HUES48 (cell line): Measurements from ENCODE around the gene ARID4A.

ENCODE experiments used
- H3K27ac ChIP-seq: one replicate; pipeline ENCODE4 v1.7.0; 2013; ENCODE audit warnings: low read depth, low read length, inconsistent platforms
- H3K27me3 ChIP-seq: 2 replicates; pipeline ENCODE4 v1.6.1; 2013; ENCODE audit warnings: mild to moderate bottlenecking, low read length; ENCODE audit not compliant: control insufficient read depth, insufficient read depth
- H3K36me3 ChIP-seq: 2 replicates; pipeline ENCODE4 v1.6.1; 2013; ENCODE audit warnings: low read length; ENCODE audit not compliant: control insufficient read depth, insufficient read depth
- H3K4me1 ChIP-seq: 2 replicates; pipeline ENCODE4 v1.6.1; 2013; ENCODE audit warnings: mild to moderate bottlenecking, low read length; ENCODE audit not compliant: control insufficient read depth, insufficient read depth
- H3K4me3 ChIP-seq: 2 replicates; pipeline ENCODE4 v1.5.1; 2013; ENCODE audit warnings: mild to moderate bottlenecking, low read depth, low read length
- H3K9ac ChIP-seq: 2 replicates; pipeline ENCODE4 v1.6.1; 2013; ENCODE audit warnings: mild to moderate bottlenecking, low read depth, low read length, moderate library complexity
- H3K9me3 ChIP-seq: 2 replicates; pipeline ENCODE4 v1.6.1; 2013; ENCODE audit warnings: low read length; ENCODE audit not compliant: control insufficient read depth, insufficient read depth

The ARID4A gene

GRCh38 chr14:58276208-58276607, 22.1 kb upstream of the ARID4A start:
- Histone ChIP-seq H3K9me3 (no peaks in the 10 kb centered on the region), H3K4me1 (no peaks in the 10 kb centered on the region), H3K27ac (no peak overlapping the region), H3K36me3 (peaks cover 66% of the 10 kb centered on the region), H3K27me3 (no peaks in the 10 kb centered on the region), H3K9ac (no peak overlapping the region), H3K4me3 (no peak overlapping the region)

- no peak overlapping the region for H3K9ac ChIP-seq
- H3K4me1 ChIP-seq: no peaks in the 10 kb centered on the region
- no peaks in the 10 kb centered on the region for H3K9me3 ChIP-seq
- no peaks in the 10 kb centered on the region for H3K27me3 ChIP-seq
- no peak overlapping the region for H3K4me3 ChIP-seq
- H3K27ac ChIP-seq: no peak overlapping the region
- peaks cover 61% of the 10 kb centered on the region for H3K36me3 ChIP-seq
Measured at GRCh38 chr14:58278177-58278576, 20.2 kb upstream of the ARID4A start.

- H3K27me3 ChIP-seq: no peaks in the 10 kb centered on the region
- H3K36me3 ChIP-seq: peaks cover 73% of the 10 kb centered on the region
- H3K27ac ChIP-seq: no peak overlapping the region
- no peaks in the 10 kb centered on the region for H3K4me1 ChIP-seq
- H3K4me3 ChIP-seq: no peak overlapping the region
- no peak overlapping the region for H3K9ac ChIP-seq
- H3K9me3 ChIP-seq: no peaks in the 10 kb centered on the region
Measured at GRCh38 chr14:58280954-58281787, 17.2 kb upstream of the ARID4A start.

GRCh38 chr14:58281969-58282368, 16.4 kb upstream of the ARID4A start:
- H3K27ac ChIP-seq: no peak overlapping the region
- H3K9ac ChIP-seq: no peak overlapping the region
- no peak overlapping the region for H3K4me3 ChIP-seq
- H3K27me3 ChIP-seq: no peaks in the 10 kb centered on the region
- H3K9me3 ChIP-seq: no peaks in the 10 kb centered on the region
- H3K4me1 ChIP-seq: no peaks in the 10 kb centered on the region
- peaks cover 79% of the 10 kb centered on the region for H3K36me3 ChIP-seq

- H3K36me3 ChIP-seq: peaks cover 84% of the 10 kb centered on the region
Measured at GRCh38 chr14:58282925-58283593, 15.3 kb upstream of the ARID4A start.

GRCh38 chr14:58283730-58284129, 14.6 kb upstream of the ARID4A start:
- H3K9me3 ChIP-seq: no peaks in the 10 kb centered on the region
- H3K4me1 ChIP-seq: no peaks in the 10 kb centered on the region
- no peaks in the 10 kb centered on the region for H3K27me3 ChIP-seq
- peaks cover 84% of the 10 kb centered on the region for H3K36me3 ChIP-seq
- no peak overlapping the region for H3K9ac ChIP-seq
- H3K27ac ChIP-seq: no peak overlapping the region
- no peak overlapping the region for H3K4me3 ChIP-seq

More at GRCh38 chr14:58282925-58283593, 15.3 kb upstream of the ARID4A start:
- no peaks in the 10 kb centered on the region for H3K27me3 ChIP-seq
- no peak overlapping the region for H3K4me3 ChIP-seq
- no peak overlapping the region for H3K9ac ChIP-seq
- H3K27ac ChIP-seq: no peak overlapping the region
- H3K9me3 ChIP-seq: no peaks in the 10 kb centered on the region
- no peaks in the 10 kb centered on the region for H3K4me1 ChIP-seq

- Histone ChIP-seq H3K27me3 (no peaks in the 10 kb centered on the region), H3K4me1 (no peaks in the 10 kb centered on the region), H3K36me3 (peaks cover 85% of the 10 kb centered on the region), H3K9me3 (no peaks in the 10 kb centered on the region), H3K27ac (no peak overlapping the region), H3K4me3 (no peak overlapping the region), H3K9ac (no peak overlapping the region)
Measured at GRCh38 chr14:58285132-58285531, 13.2 kb upstream of the ARID4A start.

- no peaks in the 10 kb centered on the region for H3K27me3 ChIP-seq
- peaks cover 99% of the 10 kb centered on the region for H3K36me3 ChIP-seq
- no peak overlapping the region for H3K4me3 ChIP-seq
- no peak overlapping the region for H3K27ac ChIP-seq
- H3K4me1 ChIP-seq: no peaks in the 10 kb centered on the region
- H3K9me3 ChIP-seq: no peaks in the 10 kb centered on the region
- no peak overlapping the region for H3K9ac ChIP-seq
Measured at GRCh38 chr14:58287607-58288042, 10.7 kb upstream of the ARID4A start.

GRCh38 chr14:58288106-58288792, 10.1 kb upstream of the ARID4A start:
- Histone ChIP-seq H3K4me3 (no peak overlapping the region), H3K9me3 (no peaks in the 10 kb centered on the region), H3K36me3 (peaks cover 98% of the 10 kb centered on the region), H3K27ac (no peak overlapping the region), H3K9ac (no peak overlapping the region), H3K27me3 (no peaks in the 10 kb centered on the region), H3K4me1 (no peaks in the 10 kb centered on the region)

- Histone ChIP-seq H3K36me3 (peaks cover 90% of the 10 kb centered on the region), H3K27me3 (no peaks in the 10 kb centered on the region), H3K9me3 (no peaks in the 10 kb centered on the region), H3K27ac (no peak overlapping the region), H3K4me1 (peaks cover 3% of the 10 kb centered on the region; the same call in 1 of the 2 replicates), H3K4me3 (no peak overlapping the region), H3K9ac (no peak overlapping the region)
Measured at GRCh38 chr14:58291646-58292045, 6.7 kb upstream of the ARID4A start.

GRCh38 chr14:58292187-58292586, 6.2 kb upstream of the ARID4A start:
- peaks cover 84% of the 10 kb centered on the region for H3K36me3 ChIP-seq
- H3K4me1 ChIP-seq: peaks cover 3% of the 10 kb centered on the region; the same call in 1 of the 2 replicates
- H3K27me3 ChIP-seq: no peaks in the 10 kb centered on the region
- no peak overlapping the region for H3K9ac ChIP-seq
- no peak overlapping the region for H3K27ac ChIP-seq
- no peak overlapping the region for H3K4me3 ChIP-seq
- H3K9me3 ChIP-seq: no peaks in the 10 kb centered on the region
